NB4 (cell line): ENCODE data around the gene RPS6KA4.

Source experiments
- CTCF ChIP-seq: IDR thresholded peaks from one replicate; pipeline ENCODE4 v1.5.1; 2012; ENCODE audit warnings: low read depth, low read length
- POLR2A ChIP-seq: IDR thresholded peaks from 2 replicates; pipeline ENCODE4 v1.6.1; 2011; ENCODE audit warnings: mild to moderate bottlenecking; ENCODE audit not compliant: insufficient read length; ENCODE audit errors: extremely low read depth

- TF ChIP-seq CTCF (no peak), POLR2A (no peak)
These were observed 23.1 kb downstream of the RPS6KA4 start for GRCh38 chr11:64382047-64382446.
